Gastroesophageal sphincter (tissue), 3 donors: ENCODE data around the gene FOXS1.
"Not testable (repeated sequence)": the region's sequence is repeated elsewhere in the genome, so short reads cannot be mapped to it uniquely, and the experiment has no call there.

Experiments used
- POLR2A ChIP-seq, 2 donors: fragments of 450-650 bp; IDR thresholded peaks; one replicate each; pipeline ENCODE4 v1.6.1; 2017; ENCODE audit warnings: antibody characterized with exemption in 2 of 2, mild to moderate bottlenecking in 2 of 2, moderate library complexity in 1 of 2
- POLR2AphosphoS5 ChIP-seq: sonication (generic); formaldehyde crosslinking; IDR thresholded peaks from one replicate; pipeline ENCODE4 v1.6.1; 2017; ENCODE audit warnings: antibody characterized with exemption
- TF ChIP-seq, protein P1 (sequence below), 4 experiments: fragments of 200-600 bp in 2 of 4; fragments of 450-650 bp in 2 of 4; sonication (generic) in 1 of 4; IDR thresholded peaks; one replicate each; pipeline ENCODE4 v1.5.1; 2017 to 2019; ENCODE audit warnings: antibody characterized with exemption in 4 of 4, mild to moderate bottlenecking in 2 of 4, moderate library complexity in 2 of 4

DNA sequence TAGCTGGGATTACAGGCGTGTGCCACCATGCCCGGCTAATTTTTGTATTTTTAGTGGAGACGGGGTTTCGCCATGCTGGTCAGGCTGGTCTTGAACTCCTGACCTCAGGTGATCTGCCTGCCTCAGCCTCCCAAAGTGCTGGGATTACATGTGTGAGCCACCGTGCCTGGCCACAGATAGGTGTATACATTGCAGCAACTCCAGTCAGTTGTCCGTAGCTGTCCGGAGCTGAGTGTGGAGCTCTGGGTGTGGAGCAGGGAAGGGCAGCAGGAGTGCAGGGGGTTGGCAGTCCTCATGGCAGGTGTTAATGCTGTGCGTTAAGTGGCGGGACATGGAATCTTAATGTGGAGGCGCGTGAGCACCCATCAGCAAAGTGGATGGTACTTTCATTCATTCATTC, 17.4 kb downstream of the FOXS1 start:
- TF ChIP-seq, protein P1, sequence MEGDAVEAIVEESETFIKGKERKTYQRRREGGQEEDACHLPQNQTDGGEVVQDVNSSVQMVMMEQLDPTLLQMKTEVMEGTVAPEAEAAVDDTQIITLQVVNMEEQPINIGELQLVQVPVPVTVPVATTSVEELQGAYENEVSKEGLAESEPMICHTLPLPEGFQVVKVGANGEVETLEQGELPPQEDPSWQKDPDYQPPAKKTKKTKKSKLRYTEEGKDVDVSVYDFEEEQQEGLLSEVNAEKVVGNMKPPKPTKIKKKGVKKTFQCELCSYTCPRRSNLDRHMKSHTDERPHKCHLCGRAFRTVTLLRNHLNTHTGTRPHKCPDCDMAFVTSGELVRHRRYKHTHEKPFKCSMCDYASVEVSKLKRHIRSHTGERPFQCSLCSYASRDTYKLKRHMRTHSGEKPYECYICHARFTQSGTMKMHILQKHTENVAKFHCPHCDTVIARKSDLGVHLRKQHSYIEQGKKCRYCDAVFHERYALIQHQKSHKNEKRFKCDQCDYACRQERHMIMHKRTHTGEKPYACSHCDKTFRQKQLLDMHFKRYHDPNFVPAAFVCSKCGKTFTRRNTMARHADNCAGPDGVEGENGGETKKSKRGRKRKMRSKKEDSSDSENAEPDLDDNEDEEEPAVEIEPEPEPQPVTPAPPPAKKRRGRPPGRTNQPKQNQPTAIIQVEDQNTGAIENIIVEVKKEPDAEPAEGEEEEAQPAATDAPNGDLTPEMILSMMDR (IDR thresholded peaks at IDR 0.05), result not testable (repeated sequence)
- TF ChIP-seq POLR2A (IDR thresholded peaks at IDR 0.05); POLR2AphosphoS5: not testable (repeated sequence)
